ENCODE data around the gene NRCAM.

The NRCAM gene

GRCh38 chr7:108149908-108150307 lies 306.3 kb downstream of the NRCAM start (continued):
- no peak for TF ChIP-seq ZNF70 (CRISPR knock-in tag; IDR thresholded peaks at IDR 0.05)

GRCh38 chr7:108149119-108149518 lies 307.1 kb downstream of the NRCAM start:
- ATAC-seq, result no peak

GRCh38 chr7:108147031-108147563 lies 309.1 kb downstream of the NRCAM start:
- no peak for ATAC-seq
- TF ChIP-seq ZFP30 (CRISPR knock-in tag; IDR thresholded peaks at IDR 0.05) (no peak), ZNF565 (CRISPR knock-in tag; conservative IDR thresholded peaks at IDR 0.05; ENCODE audit: low read depth) (no peak), PPARA (CRISPR knock-in tag; IDR thresholded peaks at IDR 0.05; ENCODE audit: borderline replicate concordance) (no peak), ESRRG (CRISPR knock-in tag; IDR thresholded peaks at IDR 0.05) (no peak), TCF4 (CRISPR knock-in tag; IDR thresholded peaks at IDR 0.05; ENCODE audit: borderline replicate concordance) (no peak), ARNTL (CRISPR knock-in tag; IDR thresholded peaks at IDR 0.05; ENCODE audit: borderline replicate concordance, low read depth) (no peak), POU6F1 (CRISPR knock-in tag; IDR thresholded peaks at IDR 0.05; ENCODE audit: borderline replicate concordance, low read depth) (no peak), RARB (CRISPR knock-in tag; IDR thresholded peaks at IDR 0.05) (no peak), SNAI2 (CRISPR knock-in tag; IDR thresholded peaks at IDR 0.05) (no peak), BACH2 (CRISPR knock-in tag; IDR thresholded peaks at IDR 0.05; ENCODE audit: borderline replicate concordance) (no peak), OSR1 (CRISPR knock-in tag; IDR thresholded peaks at IDR 0.05) (no peak)
- TF ChIP-seq, protein P1, sequence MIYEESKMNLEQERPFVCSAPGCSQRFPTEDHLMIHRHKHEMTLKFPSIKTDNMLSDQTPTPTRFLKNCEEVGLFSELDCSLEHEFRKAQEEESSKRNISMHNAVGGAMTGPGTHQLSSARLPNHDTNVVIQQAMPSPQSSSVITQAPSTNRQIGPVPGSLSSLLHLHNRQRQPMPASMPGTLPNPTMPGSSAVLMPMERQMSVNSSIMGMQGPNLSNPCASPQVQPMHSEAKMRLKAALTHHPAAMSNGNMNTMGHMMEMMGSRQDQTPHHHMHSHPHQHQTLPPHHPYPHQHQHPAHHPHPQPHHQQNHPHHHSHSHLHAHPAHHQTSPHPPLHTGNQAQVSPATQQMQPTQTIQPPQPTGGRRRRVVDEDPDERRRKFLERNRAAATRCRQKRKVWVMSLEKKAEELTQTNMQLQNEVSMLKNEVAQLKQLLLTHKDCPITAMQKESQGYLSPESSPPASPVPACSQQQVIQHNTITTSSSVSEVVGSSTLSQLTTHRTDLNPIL (CRISPR knock-in tag; IDR thresholded peaks at IDR 0.05; ENCODE audit: low read depth), result no peak
- TF ChIP-seq, protein P2, sequence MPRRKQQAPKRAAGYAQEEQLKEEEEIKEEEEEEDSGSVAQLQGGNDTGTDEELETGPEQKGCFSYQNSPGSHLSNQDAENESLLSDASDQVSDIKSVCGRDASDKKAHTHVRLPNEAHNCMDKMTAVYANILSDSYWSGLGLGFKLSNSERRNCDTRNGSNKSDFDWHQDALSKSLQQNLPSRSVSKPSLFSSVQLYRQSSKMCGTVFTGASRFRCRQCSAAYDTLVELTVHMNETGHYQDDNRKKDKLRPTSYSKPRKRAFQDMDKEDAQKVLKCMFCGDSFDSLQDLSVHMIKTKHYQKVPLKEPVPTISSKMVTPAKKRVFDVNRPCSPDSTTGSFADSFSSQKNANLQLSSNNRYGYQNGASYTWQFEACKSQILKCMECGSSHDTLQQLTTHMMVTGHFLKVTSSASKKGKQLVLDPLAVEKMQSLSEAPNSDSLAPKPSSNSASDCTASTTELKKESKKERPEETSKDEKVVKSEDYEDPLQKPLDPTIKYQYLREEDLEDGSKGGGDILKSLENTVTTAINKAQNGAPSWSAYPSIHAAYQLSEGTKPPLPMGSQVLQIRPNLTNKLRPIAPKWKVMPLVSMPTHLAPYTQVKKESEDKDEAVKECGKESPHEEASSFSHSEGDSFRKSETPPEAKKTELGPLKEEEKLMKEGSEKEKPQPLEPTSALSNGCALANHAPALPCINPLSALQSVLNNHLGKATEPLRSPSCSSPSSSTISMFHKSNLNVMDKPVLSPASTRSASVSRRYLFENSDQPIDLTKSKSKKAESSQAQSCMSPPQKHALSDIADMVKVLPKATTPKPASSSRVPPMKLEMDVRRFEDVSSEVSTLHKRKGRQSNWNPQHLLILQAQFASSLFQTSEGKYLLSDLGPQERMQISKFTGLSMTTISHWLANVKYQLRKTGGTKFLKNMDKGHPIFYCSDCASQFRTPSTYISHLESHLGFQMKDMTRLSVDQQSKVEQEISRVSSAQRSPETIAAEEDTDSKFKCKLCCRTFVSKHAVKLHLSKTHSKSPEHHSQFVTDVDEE (CRISPR knock-in tag; IDR thresholded peaks at IDR 0.05), result no peak
- TF ChIP-seq, protein P3, sequence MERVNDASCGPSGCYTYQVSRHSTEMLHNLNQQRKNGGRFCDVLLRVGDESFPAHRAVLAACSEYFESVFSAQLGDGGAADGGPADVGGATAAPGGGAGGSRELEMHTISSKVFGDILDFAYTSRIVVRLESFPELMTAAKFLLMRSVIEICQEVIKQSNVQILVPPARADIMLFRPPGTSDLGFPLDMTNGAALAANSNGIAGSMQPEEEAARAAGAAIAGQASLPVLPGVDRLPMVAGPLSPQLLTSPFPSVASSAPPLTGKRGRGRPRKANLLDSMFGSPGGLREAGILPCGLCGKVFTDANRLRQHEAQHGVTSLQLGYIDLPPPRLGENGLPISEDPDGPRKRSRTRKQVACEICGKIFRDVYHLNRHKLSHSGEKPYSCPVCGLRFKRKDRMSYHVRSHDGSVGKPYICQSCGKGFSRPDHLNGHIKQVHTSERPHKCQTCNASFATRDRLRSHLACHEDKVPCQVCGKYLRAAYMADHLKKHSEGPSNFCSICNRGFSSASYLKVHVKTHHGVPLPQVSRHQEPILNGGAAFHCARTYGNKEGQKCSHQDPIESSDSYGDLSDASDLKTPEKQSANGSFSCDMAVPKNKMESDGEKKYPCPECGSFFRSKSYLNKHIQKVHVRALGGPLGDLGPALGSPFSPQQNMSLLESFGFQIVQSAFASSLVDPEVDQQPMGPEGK (CRISPR knock-in tag; IDR thresholded peaks at IDR 0.05; ENCODE audit: borderline replicate concordance), result no peak

More at GRCh38 chr7:108149119-108149518, 307.1 kb downstream of the NRCAM start:
- TF ChIP-seq PPARA (CRISPR knock-in tag; IDR thresholded peaks at IDR 0.05; ENCODE audit: borderline replicate concordance) (no peak), ZC3H10 (CRISPR knock-in tag; IDR thresholded peaks at IDR 0.05) (no peak), BACH2 (CRISPR knock-in tag; IDR thresholded peaks at IDR 0.05; ENCODE audit: borderline replicate concordance) (no peak), TCF4 (CRISPR knock-in tag; IDR thresholded peaks at IDR 0.05; ENCODE audit: borderline replicate concordance) (no peak), ZFP3 (CRISPR knock-in tag; IDR thresholded peaks at IDR 0.05) (no peak), ZNF70 (CRISPR knock-in tag; IDR thresholded peaks at IDR 0.05) (no peak), ISL1 (CRISPR knock-in tag; IDR thresholded peaks at IDR 0.05) (no peak), TOX (CRISPR knock-in tag; IDR thresholded peaks at IDR 0.05; ENCODE audit: borderline replicate concordance) (no peak), ESRRG (CRISPR knock-in tag; IDR thresholded peaks at IDR 0.05) (no peak), RARB (CRISPR knock-in tag; IDR thresholded peaks at IDR 0.05) (no peak), POU6F1 (CRISPR knock-in tag; IDR thresholded peaks at IDR 0.05; ENCODE audit: borderline replicate concordance, low read depth) (no peak), ARNTL (CRISPR knock-in tag; IDR thresholded peaks at IDR 0.05; ENCODE audit: borderline replicate concordance, low read depth) (no peak), ZNF8 (CRISPR knock-in tag; IDR thresholded peaks at IDR 0.05) (no peak), OSR1 (CRISPR knock-in tag; IDR thresholded peaks at IDR 0.05) (no peak)
- TF ChIP-seq, protein P4, sequence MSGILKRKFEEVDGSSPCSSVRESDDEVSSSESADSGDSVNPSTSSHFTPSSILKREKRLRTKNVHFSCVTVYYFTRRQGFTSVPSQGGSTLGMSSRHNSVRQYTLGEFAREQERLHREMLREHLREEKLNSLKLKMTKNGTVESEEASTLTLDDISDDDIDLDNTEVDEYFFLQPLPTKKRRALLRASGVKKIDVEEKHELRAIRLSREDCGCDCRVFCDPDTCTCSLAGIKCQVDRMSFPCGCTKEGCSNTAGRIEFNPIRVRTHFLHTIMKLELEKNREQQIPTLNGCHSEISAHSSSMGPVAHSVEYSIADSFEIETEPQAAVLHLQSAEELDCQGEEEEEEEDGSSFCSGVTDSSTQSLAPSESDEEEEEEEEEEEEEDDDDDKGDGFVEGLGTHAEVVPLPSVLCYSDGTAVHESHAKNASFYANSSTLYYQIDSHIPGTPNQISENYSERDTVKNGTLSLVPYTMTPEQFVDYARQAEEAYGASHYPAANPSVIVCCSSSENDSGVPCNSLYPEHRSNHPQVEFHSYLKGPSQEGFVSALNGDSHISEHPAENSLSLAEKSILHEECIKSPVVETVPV (CRISPR knock-in tag; IDR thresholded peaks at IDR 0.05), result no peak
- TF ChIP-seq, protein P1 (CRISPR knock-in tag; IDR thresholded peaks at IDR 0.05; ENCODE audit: low read depth), result no peak
